GM23338 (cell line): Measurements from ENCODE around the gene EGFR. TPM values are rescaled to one million over a fixed set of nuclear protein-coding genes. Genes with fewer than 3 reads are reported as not detected.

Source experiments
- ATAC-seq: fragments of 200-7000 bp; cut with Tn5 transposase; 3 replicates; pipeline ENCODE4 v1.9.1; 2020
- DNase-seq: peaks from one replicate; pipeline ENCODE4 v3.0.0-alpha.2; 2015; ENCODE audit warnings: low spot score
- H2AFZ ChIP-seq: fragments of 200-600 bp; sonication (generic); 2 replicates; pipeline ENCODE4 v1.8.0; 2016; ENCODE audit warnings: antibody characterized with exemption, mild to moderate bottlenecking, moderate library complexity
- H3F3A ChIP-seq: fragments of 200-600 bp; sonication (generic); replicated peaks from 2 replicates; pipeline ENCODE4 v1.8.0; 2017; ENCODE audit warnings: antibody characterized with exemption, mixed run types, low read depth
- H3K27ac ChIP-seq: fragments of 200-600 bp; sonication (generic); 2 replicates; pipeline ENCODE4 v1.6.1; 2016; ENCODE audit warnings: low read depth
- H3K27me3 ChIP-seq: fragments of 200-600 bp; sonication (generic); 2 replicates; pipeline ENCODE4 v1.8.0; 2016; ENCODE audit warnings: mild to moderate bottlenecking, mixed run types, moderate library complexity; ENCODE audit not compliant: insufficient read depth
- H3K36me3 ChIP-seq: fragments of 200-600 bp; sonication (generic); 2 replicates; pipeline ENCODE4 v1.8.0; 2016; ENCODE audit warnings: mild to moderate bottlenecking; ENCODE audit not compliant: insufficient read depth
- H3K4me1 ChIP-seq: fragments of 200-600 bp; sonication (generic); 2 replicates; pipeline ENCODE4 v1.8.0; 2016; ENCODE audit warnings: mild to moderate bottlenecking, moderate library complexity; ENCODE audit not compliant: insufficient read depth
- H3K4me2 ChIP-seq: fragments of 200-600 bp; sonication (generic); 2 replicates; pipeline ENCODE4 v1.7.1; 2017; ENCODE audit warnings: mixed run types
- H3K4me3 ChIP-seq: fragments of 200-600 bp; sonication (generic); 2 replicates; pipeline ENCODE4 v1.6.1; 2016; ENCODE audit warnings: mixed run types
- H3K79me2 ChIP-seq: fragments of 200-600 bp; sonication (generic); replicated peaks from 2 replicates; pipeline ENCODE4 v1.8.0; 2017; ENCODE audit warnings: mild to moderate bottlenecking; ENCODE audit not compliant: insufficient read depth
- H3K9me2 ChIP-seq: fragments of 200-600 bp; sonication (generic); 2 replicates; pipeline ENCODE4 v1.8.0; 2017; ENCODE audit not compliant: insufficient read depth
- H4K20me1 ChIP-seq: fragments of 200-600 bp; sonication (generic); replicated peaks from 2 replicates; pipeline ENCODE4 v1.8.0; 2017; ENCODE audit warnings: mild to moderate bottlenecking; ENCODE audit not compliant: insufficient read depth
- H3K27ac Mint-ChIP-seq: 2 replicates; pipeline ENCODE4 v1.8.0; 2020; ENCODE audit warnings: inconsistent platforms, mild to moderate bottlenecking, moderate library complexity, mixed read lengths
- H3K27me3 Mint-ChIP-seq: 3 replicates; pipeline ENCODE4 v1.8.0; 2022; ENCODE audit warnings: low read depth, mild to moderate bottlenecking, moderate library complexity, mixed read lengths, inconsistent platforms; ENCODE audit not compliant: insufficient read depth, poor library complexity
- H3K36me3 Mint-ChIP-seq: 3 replicates; pipeline ENCODE4 v1.8.0; 2021; ENCODE audit warnings: low read depth, mild to moderate bottlenecking, inconsistent platforms, moderate library complexity, mixed read lengths
- H3K4me1 Mint-ChIP-seq: 3 replicates; pipeline ENCODE4 v1.8.0; 2020; ENCODE audit warnings: mild to moderate bottlenecking, inconsistent platforms, mixed read lengths
- H3K4me3 Mint-ChIP-seq: 3 replicates; pipeline ENCODE4 v1.8.0; 2021; ENCODE audit warnings: moderate library complexity, mild to moderate bottlenecking, inconsistent platforms, mixed read lengths
- H3K9me3 Mint-ChIP-seq: 3 replicates; pipeline ENCODE4 v1.8.0; 2020; ENCODE audit warnings: moderate library complexity, mild to moderate bottlenecking, inconsistent platforms, mixed read lengths
- CREB1 ChIP-seq: fragments of 250-450 bp; sonication (Bioruptor Pico); IDR thresholded peaks from 2 replicates; pipeline ENCODE4 v1.5.0; 2020; ENCODE audit warnings: low read depth, mild to moderate bottlenecking, moderate library complexity
- CTCF ChIP-seq, 2 experiments: fragments of 200-600 bp in 1 of 2; sonication (generic) in 1 of 2; conservative IDR thresholded peaks; 2 replicates each; pipeline versions ENCODE4 v1.5.1 to v1.6.1; 2016 to 2017; ENCODE audit warnings: antibody characterized with exemption in 2 of 2, low read depth in 2 of 2, mild to moderate bottlenecking in 2 of 2, moderate library complexity in 1 of 2
- EZH2 ChIP-seq: fragments of 200-600 bp; sonication (generic); IDR thresholded peaks from one replicate; pipeline ENCODE4 v1.8.0; 2017; ENCODE audit warnings: antibody characterized with exemption, mild to moderate bottlenecking, low read depth; ENCODE audit not compliant: unreplicated experiment
- NANOG ChIP-seq: IDR thresholded peaks from 2 replicates; pipeline ENCODE4 v1.6.1; 2016; ENCODE audit warnings: antibody characterized with exemption, borderline replicate concordance
- STAT1 ChIP-seq: IDR thresholded peaks from one replicate; pipeline ENCODE4 v1.6.1; 2016; ENCODE audit warnings: antibody characterized with exemption; ENCODE audit not compliant: unreplicated experiment
- ZNF331 ChIP-seq: fragments of 250-450 bp; sonication (Bioruptor Pico); IDR thresholded peaks from 2 replicates; pipeline ENCODE4 v1.5.0; 2020; ENCODE audit warnings: low read depth, mild to moderate bottlenecking, moderate library complexity
- polyA plus RNA-seq: library from polyadenylated mRNA; unstranded; fragments of >200 nt; fragmentation: Nextera tagmentation; extraction: Ambion mirVana; gene quantifications from 2 replicates; pipeline ENCODE4 v1.2.1, GENCODE V29; 2016
- total RNA-seq: library from RNA; depleted of rRNA; stranded (reverse); fragments of >200 nt; shearing (Covaris generic); gene quantifications from 2 replicates; pipeline ENCODE4 v1.2.3, GENCODE V29; 2014
- TF ChIP-seq, protein P1 (sequence below): fragments of 250-450 bp; sonication (Bioruptor Pico); IDR thresholded peaks from 2 replicates; pipeline ENCODE4 v1.5.0; 2020; ENCODE audit warnings: mild to moderate bottlenecking, moderate library complexity
- TF ChIP-seq, protein P2 (sequence below): IDR thresholded peaks from 2 replicates; pipeline ENCODE4 v1.6.1; 2016; ENCODE audit warnings: antibody characterized with exemption

EGFR gene
- total and polyA plus RNA-seq, 2 experiments from 2014 or later, result 1.5 to 4.5 TPM

DNA sequence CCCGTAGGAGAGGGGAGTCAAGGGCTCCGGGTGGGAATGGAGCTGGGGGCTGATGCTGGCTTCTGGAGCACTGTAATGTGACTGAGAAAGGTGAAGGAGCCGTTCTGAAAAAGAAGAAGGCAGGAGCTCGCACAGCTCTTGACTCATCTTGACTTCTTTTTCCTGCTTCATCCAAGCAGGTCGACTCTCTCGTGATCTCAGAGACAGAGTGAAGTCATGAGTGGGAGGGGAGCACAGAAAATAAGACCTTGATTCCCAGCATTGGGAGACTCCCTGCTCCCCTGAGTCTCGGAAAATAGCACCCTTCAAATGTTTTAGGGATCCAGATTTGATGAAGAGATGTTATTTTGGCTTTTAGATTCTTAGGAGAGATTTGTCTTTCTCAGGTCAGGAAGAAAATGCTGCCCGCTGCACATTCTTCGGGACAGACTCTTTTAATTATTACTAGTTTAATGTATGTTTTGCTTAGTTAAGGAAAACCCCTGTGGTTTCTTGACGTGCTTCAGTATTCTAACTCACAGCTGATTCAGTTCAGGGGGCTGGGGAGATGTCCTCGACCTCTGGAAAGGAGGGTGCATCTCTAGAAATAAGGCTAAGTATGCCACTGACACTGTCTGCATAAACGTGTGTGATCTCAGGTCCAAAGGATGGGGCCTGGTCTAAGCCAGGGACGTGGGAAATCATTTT lies 34.1 kb downstream of the EGFR start:
- no peaks in the 10 kb centered on the region for H3K9me3 Mint-ChIP-seq
- Histone ChIP-seq H3K9me2 (no peaks in the 10 kb centered on the region), H3K27ac (no peak overlapping the region), H4K20me1 (no peaks in the 10 kb centered on the region), H3K79me2 (no peaks in the 10 kb centered on the region), H3F3A (no peaks in the 10 kb centered on the region), H3K4me2 (no peak overlapping the region), H3K27me3 (no peaks in the 10 kb centered on the region), H3K36me3 (no peaks in the 10 kb centered on the region), H3K4me3 (no peak overlapping the region), H3K4me1 (no peaks in the 10 kb centered on the region), H2AFZ (no peak overlapping the region)
- DNase-seq (no peak), ATAC-seq (no peak)
- H3K4me1 Mint-ChIP-seq, result peaks cover 7% of the 10 kb centered on the region
- no peaks in the 10 kb centered on the region for H3K36me3 Mint-ChIP-seq
- H3K4me3 Mint-ChIP-seq, result no peak overlapping the region
- H3K27me3 Mint-ChIP-seq, result peaks cover 3% of the 10 kb centered on the region
- H3K27ac Mint-ChIP-seq, result no peak overlapping the region
- no peak for TF ChIP-seq ZNF331 (CRISPR knock-in tag)
- no peak for TF ChIP-seq CREB1 (CRISPR knock-in tag)
- no peak for TF ChIP-seq STAT1
- TF ChIP-seq CTCF (conservative IDR thresholded peaks at IDR 0.05; ENCODE audit: low read depth in 2 of 2), result no peak

GRCh38 chr7:55053651-55054571 lies 35.1 kb downstream of the EGFR start:
- Mint-ChIP-seq H3K4me1 (peaks cover 7% of the 10 kb centered on the region), H3K9me3 (no peaks in the 10 kb centered on the region), H3K4me3 (no peak overlapping the region), H3K27ac (peak overlapping the region; percentile 80; the same call in 1 of the 2 replicates), H3K36me3 (no peaks in the 10 kb centered on the region), H3K27me3 (peaks cover 3% of the 10 kb centered on the region)
- ATAC-seq, result peak; percentile 68
- H2AFZ ChIP-seq, result no peak overlapping the region
- H3K79me2 ChIP-seq, result no peaks in the 10 kb centered on the region
- DNase-seq, result no peak
- H4K20me1 ChIP-seq, result no peaks in the 10 kb centered on the region
- no peaks in the 10 kb centered on the region for H3K27me3 ChIP-seq
- no peaks in the 10 kb centered on the region for H3K4me1 ChIP-seq
- no peak overlapping the region for H3K4me2 ChIP-seq
- no peaks in the 10 kb centered on the region for H3K9me2 ChIP-seq
- no peak overlapping the region for H3K27ac ChIP-seq
- no peaks in the 10 kb centered on the region for H3K36me3 ChIP-seq
- H3F3A ChIP-seq, result no peaks in the 10 kb centered on the region
- H3K4me3 ChIP-seq, result no peak overlapping the region
- TF ChIP-seq, protein P1, sequence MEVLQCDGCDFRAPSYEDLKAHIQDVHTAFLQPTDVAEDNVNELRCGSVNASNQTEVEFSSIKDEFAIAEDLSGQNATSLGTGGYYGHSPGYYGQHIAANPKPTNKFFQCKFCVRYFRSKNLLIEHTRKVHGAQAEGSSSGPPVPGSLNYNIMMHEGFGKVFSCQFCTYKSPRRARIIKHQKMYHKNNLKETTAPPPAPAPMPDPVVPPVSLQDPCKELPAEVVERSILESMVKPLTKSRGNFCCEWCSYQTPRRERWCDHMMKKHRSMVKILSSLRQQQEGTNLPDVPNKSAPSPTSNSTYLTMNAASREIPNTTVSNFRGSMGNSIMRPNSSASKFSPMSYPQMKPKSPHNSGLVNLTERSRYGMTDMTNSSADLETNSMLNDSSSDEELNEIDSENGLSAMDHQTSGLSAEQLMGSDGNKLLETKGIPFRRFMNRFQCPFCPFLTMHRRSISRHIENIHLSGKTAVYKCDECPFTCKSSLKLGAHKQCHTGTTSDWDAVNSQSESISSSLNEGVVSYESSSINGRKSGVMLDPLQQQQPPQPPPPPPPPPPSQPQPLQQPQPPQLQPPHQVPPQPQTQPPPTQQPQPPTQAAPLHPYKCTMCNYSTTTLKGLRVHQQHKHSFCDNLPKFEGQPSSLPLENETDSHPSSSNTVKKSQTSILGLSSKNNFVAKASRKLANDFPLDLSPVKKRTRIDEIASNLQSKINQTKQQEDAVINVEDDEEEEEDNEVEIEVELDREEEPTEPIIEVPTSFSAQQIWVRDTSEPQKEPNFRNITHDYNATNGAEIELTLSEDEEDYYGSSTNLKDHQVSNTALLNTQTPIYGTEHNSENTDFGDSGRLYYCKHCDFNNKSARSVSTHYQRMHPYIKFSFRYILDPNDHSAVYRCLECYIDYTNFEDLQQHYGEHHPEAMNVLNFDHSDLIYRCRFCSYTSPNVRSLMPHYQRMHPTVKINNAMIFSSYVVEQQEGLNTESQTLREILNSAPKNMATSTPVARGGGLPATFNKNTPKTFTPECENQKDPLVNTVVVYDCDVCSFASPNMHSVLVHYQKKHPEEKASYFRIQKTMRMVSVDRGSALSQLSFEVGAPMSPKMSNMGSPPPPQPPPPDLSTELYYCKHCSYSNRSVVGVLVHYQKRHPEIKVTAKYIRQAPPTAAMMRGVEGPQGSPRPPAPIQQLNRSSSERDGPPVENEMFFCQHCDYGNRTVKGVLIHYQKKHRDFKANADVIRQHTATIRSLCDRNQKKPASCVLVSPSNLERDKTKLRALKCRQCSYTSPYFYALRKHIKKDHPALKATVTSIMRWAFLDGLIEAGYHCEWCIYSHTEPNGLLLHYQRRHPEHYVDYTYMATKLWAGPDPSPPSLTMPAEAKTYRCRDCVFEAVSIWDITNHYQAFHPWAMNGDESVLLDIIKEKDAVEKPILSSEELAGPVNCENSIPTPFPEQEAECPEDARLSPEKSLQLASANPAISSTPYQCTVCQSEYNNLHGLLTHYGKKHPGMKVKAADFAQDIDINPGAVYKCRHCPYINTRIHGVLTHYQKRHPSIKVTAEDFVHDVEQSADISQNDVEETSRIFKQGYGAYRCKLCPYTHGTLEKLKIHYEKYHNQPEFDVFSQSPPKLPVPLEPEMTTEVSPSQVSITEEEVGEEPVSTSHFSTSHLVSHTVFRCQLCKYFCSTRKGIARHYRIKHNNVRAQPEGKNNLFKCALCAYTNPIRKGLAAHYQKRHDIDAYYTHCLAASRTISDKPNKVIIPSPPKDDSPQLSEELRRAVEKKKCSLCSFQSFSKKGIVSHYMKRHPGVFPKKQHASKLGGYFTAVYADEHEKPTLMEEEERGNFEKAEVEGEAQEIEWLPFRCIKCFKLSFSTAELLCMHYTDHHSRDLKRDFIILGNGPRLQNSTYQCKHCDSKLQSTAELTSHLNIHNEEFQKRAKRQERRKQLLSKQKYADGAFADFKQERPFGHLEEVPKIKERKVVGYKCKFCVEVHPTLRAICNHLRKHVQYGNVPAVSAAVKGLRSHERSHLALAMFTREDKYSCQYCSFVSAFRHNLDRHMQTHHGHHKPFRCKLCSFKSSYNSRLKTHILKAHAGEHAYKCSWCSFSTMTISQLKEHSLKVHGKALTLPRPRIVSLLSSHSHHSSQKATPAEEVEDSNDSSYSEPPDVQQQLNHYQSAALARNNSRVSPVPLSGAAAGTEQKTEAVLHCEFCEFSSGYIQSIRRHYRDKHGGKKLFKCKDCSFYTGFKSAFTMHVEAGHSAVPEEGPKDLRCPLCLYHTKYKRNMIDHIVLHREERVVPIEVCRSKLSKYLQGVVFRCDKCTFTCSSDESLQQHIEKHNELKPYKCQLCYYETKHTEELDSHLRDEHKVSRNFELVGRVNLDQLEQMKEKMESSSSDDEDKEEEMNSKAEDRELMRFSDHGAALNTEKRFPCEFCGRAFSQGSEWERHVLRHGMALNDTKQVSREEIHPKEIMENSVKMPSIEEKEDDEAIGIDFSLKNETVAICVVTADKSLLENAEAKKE (CRISPR knock-in tag), result no peak
- TF ChIP-seq EZH2 (no peak), STAT1 (no peak), CREB1 (CRISPR knock-in tag) (no peak), ZNF331 (CRISPR knock-in tag) (no peak), NANOG (no peak)
- TF ChIP-seq, protein P2, sequence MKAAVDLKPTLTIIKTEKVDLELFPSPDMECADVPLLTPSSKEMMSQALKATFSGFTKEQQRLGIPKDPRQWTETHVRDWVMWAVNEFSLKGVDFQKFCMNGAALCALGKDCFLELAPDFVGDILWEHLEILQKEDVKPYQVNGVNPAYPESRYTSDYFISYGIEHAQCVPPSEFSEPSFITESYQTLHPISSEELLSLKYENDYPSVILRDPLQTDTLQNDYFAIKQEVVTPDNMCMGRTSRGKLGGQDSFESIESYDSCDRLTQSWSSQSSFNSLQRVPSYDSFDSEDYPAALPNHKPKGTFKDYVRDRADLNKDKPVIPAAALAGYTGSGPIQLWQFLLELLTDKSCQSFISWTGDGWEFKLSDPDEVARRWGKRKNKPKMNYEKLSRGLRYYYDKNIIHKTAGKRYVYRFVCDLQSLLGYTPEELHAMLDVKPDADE, result no peak
